NCI-H2227 (cell line): ENCODE measurements around the gene SP1.
"Not testable (repeated sequence)": the region's sequence is repeated elsewhere in the genome, so short reads cannot be mapped to it uniquely, and the experiment has no call there.

Experiments used
- DNase-seq: peaks from one replicate; lab custom pipeline; 2025; ENCODE audit not compliant: unreplicated experiment; lab: John Stamatoyannopoulos, UW

Gene SP1

GRCh38 chr12:53444593-53445325 is 64.8 kb downstream of the SP1 start:
- not testable (repeated sequence) for DNase-seq

- DNase-seq = no peak
Observed at GRCh38 chr12:53450936-53451335, 71.0 kb downstream of the SP1 start.

- peak; percentile 97 for DNase-seq
Observed at GRCh38 chr12:53451661-53452158, 71.7 kb downstream of the SP1 start, which contains the start of gene PCBP2. Gene PCBP2, plus strand, starts transcription at chr12:53452102. Its CDS starts 2,699 bp downstream, at chr12:53454801.

GRCh38 chr12:53452159-53453077 is 72.4 kb downstream of the SP1 start:
- DNase-seq = peak; percentile 86

- no peak for DNase-seq
Observed at GRCh38 chr12:53453953-53454640, 74.1 kb downstream of the SP1 start.

GRCh38 chr12:53454707-53455106 is 74.7 kb downstream of the SP1 start:
- no peak for DNase-seq

- DNase-seq = no peak
Observed at GRCh38 chr12:53456654-53457366, 76.8 kb downstream of the SP1 start.

GRCh38 chr12:53459097-53459496 is 79.1 kb downstream of the SP1 start:
- DNase-seq = no peak

GRCh38 chr12:53461059-53461458 is 81.1 kb downstream of the SP1 start:
- peak; percentile 19 for DNase-seq

- DNase-seq = no peak
Observed at GRCh38 chr12:53461591-53461990, 81.6 kb downstream of the SP1 start.

GRCh38 chr12:53462935-53463334 is 83.0 kb downstream of the SP1 start:
- DNase-seq = no peak

GRCh38 chr12:53463802-53464560 is 84.0 kb downstream of the SP1 start:
- DNase-seq = no peak

- DNase-seq = no peak
Observed at GRCh38 chr12:53464685-53465418, 84.9 kb downstream of the SP1 start.

- DNase-seq = no peak
Observed at GRCh38 chr12:53465679-53466078, 85.7 kb downstream of the SP1 start.
